NT2/D1 (cell line): ENCODE measurements around the gene IGF1R.

ENCODE experiments used
- DNase-seq: peaks from one replicate; pipeline ENCODE4 v3.0.0-alpha.2; 2011; ENCODE audit warnings: low read depth, low spot score
- H3K27me3 ChIP-seq: 2 replicates; pipeline ENCODE4 v1.6.0; 2011; ENCODE audit warnings: mild to moderate bottlenecking; ENCODE audit not compliant: insufficient read length, insufficient read depth
- H3K36me3 ChIP-seq: 2 replicates; pipeline ENCODE4 v1.6.1; 2011; ENCODE audit warnings: mild to moderate bottlenecking, low read length, mixed read lengths; ENCODE audit not compliant: insufficient read depth, insufficient read length
- H3K4me1 ChIP-seq: 2 replicates; pipeline ENCODE4 v1.5.1; 2011; ENCODE audit not compliant: insufficient read depth, insufficient read length
- H3K4me3 ChIP-seq: 2 replicates; pipeline ENCODE4 v1.5.1; 2011; ENCODE audit warnings: low read depth; ENCODE audit not compliant: insufficient read length
- H3K9ac ChIP-seq: 2 replicates; pipeline ENCODE4 v1.6.0; 2011; ENCODE audit warnings: low read depth; ENCODE audit not compliant: insufficient read length
- H3K9me3 ChIP-seq: 2 replicates; pipeline ENCODE4 v1.5.1; 2011; ENCODE audit warnings: mild to moderate bottlenecking, low read length; ENCODE audit not compliant: insufficient read depth
- SUZ12 ChIP-seq: IDR thresholded peaks from 2 replicates; pipeline ENCODE4 v1.6.1; 2011; ENCODE audit not compliant: insufficient read length, insufficient read depth; ENCODE audit errors: extremely low read depth
- YY1 ChIP-seq: IDR thresholded peaks from 2 replicates; pipeline ENCODE4 v1.6.1; 2011; ENCODE audit not compliant: insufficient read length, insufficient read depth
- ZNF274 ChIP-seq: IDR thresholded peaks from 2 replicates; pipeline ENCODE4 v1.6.1; 2011; ENCODE audit warnings: mild to moderate bottlenecking, low read depth, low read length

The IGF1R gene

GRCh38 chr15:98774756-98775497, 126.6 kb downstream of the IGF1R start:
- Histone ChIP-seq H3K4me1 (peaks cover 18% of the 10 kb centered on the region), H3K4me3 (no peak overlapping the region), H3K27me3 (no peaks in the 10 kb centered on the region), H3K9me3 (no peaks in the 10 kb centered on the region), H3K9ac (no peak overlapping the region), H3K36me3 (peaks cover 3% of the 10 kb centered on the region)
- DNase-seq: no peak
- TF ChIP-seq YY1 (no peak), SUZ12 (no peak)

- TF ChIP-seq YY1 (no peak), ZNF274 (no peak), SUZ12 (no peak)
- DNase-seq: no peak
- Histone ChIP-seq H3K9me3 (no peaks in the 10 kb centered on the region), H3K9ac (no peak overlapping the region), H3K36me3 (peaks cover 3% of the 10 kb centered on the region), H3K4me3 (no peak overlapping the region), H3K4me1 (peaks cover 18% of the 10 kb centered on the region), H3K27me3 (no peaks in the 10 kb centered on the region)
Observed at GRCh38 chr15:98775498-98776230, 127.3 kb downstream of the IGF1R start.

- Histone ChIP-seq H3K27me3 (no peaks in the 10 kb centered on the region), H3K4me3 (no peak overlapping the region), H3K9me3 (no peaks in the 10 kb centered on the region), H3K9ac (no peak overlapping the region), H3K36me3 (peaks cover 3% of the 10 kb centered on the region), H3K4me1 (peaks cover 11% of the 10 kb centered on the region)
- no peak for DNase-seq
- TF ChIP-seq SUZ12 (no peak), YY1 (no peak), ZNF274 (no peak)
Observed at GRCh38 chr15:98776607-98777281, 128.4 kb downstream of the IGF1R start.

- Histone ChIP-seq H3K9me3 (no peaks in the 10 kb centered on the region), H3K4me3 (no peak overlapping the region), H3K27me3 (no peaks in the 10 kb centered on the region), H3K4me1 (peaks cover 11% of the 10 kb centered on the region), H3K9ac (no peak overlapping the region), H3K36me3 (peaks cover 3% of the 10 kb centered on the region)
- TF ChIP-seq ZNF274: no peak
- no peak for TF ChIP-seq YY1
- TF ChIP-seq SUZ12: no peak
- no peak for DNase-seq
Observed at GRCh38 chr15:98777426-98777825, 129.1 kb downstream of the IGF1R start.

- Histone ChIP-seq H3K27me3 (no peaks in the 10 kb centered on the region), H3K9ac (no peak overlapping the region), H3K9me3 (no peaks in the 10 kb centered on the region), H3K4me1 (peaks cover 10% of the 10 kb centered on the region), H3K36me3 (peaks cover 3% of the 10 kb centered on the region), H3K4me3 (no peak overlapping the region)
- TF ChIP-seq ZNF274 (no peak), SUZ12 (no peak), YY1 (no peak)
- DNase-seq: no peak
Observed at GRCh38 chr15:98778263-98778959, 130.1 kb downstream of the IGF1R start.

- H3K9me3 ChIP-seq: no peaks in the 10 kb centered on the region
- no peak overlapping the region for H3K4me3 ChIP-seq
- H3K9ac ChIP-seq: no peak overlapping the region
- H3K4me1 ChIP-seq: peaks cover 8% of the 10 kb centered on the region
- TF ChIP-seq ZNF274: no peak
- TF ChIP-seq SUZ12: no peak
- no peak for TF ChIP-seq YY1
- H3K36me3 ChIP-seq: peaks cover 3% of the 10 kb centered on the region
- no peak for DNase-seq
- no peaks in the 10 kb centered on the region for H3K27me3 ChIP-seq
Observed at GRCh38 chr15:98778960-98779359, 130.6 kb downstream of the IGF1R start.
